Karpas-422 (cell line): ENCODE data around the gene PRSS38. TPM values are rescaled to one million over a fixed set of nuclear protein-coding genes. Genes with fewer than 3 reads are reported as not detected.

Source experiments
- DNase-seq: peaks from one replicate; pipeline ENCODE4 v3.0.0-alpha.2; 2015
- H2AFZ ChIP-seq: fragments of 200-600 bp; sonication (generic); 2 replicates; pipeline ENCODE4 v1.6.1; 2014; ENCODE audit warnings: antibody characterized with exemption, low read length, mixed read lengths
- H3K27ac ChIP-seq: fragments of 200-600 bp; sonication (generic); 2 replicates; pipeline ENCODE4 v1.5.1; 2014; ENCODE audit warnings: mild to moderate bottlenecking, low read length, moderate library complexity
- H3K27me3 ChIP-seq: fragments of 200-600 bp; sonication (generic); 2 replicates; pipeline ENCODE4 v1.6.1; 2014; ENCODE audit warnings: low read length, mixed read lengths
- H3K36me3 ChIP-seq: fragments of 200-600 bp; sonication (generic); 2 replicates; pipeline ENCODE4 v1.6.1; 2014; ENCODE audit warnings: low read length, mixed read lengths; ENCODE audit not compliant: insufficient read depth
- H3K4me1 ChIP-seq: fragments of 200-600 bp; sonication (generic); 2 replicates; pipeline ENCODE4 v1.6.1; 2014; ENCODE audit warnings: mild to moderate bottlenecking, low read length, mixed read lengths
- H3K4me2 ChIP-seq: fragments of 200-600 bp; sonication (generic); 2 replicates; pipeline ENCODE4 v1.6.1; 2014; ENCODE audit warnings: low read length, low read depth, mild to moderate bottlenecking; ENCODE audit not compliant: poor library complexity, severe bottlenecking
- H3K4me3 ChIP-seq: fragments of 200-600 bp; sonication (generic); 2 replicates; pipeline ENCODE4 v1.5.1; 2014; ENCODE audit warnings: mild to moderate bottlenecking, antibody characterized with exemption, low read length, mixed read lengths
- H3K79me2 ChIP-seq: fragments of 200-600 bp; sonication (generic); 2 replicates; pipeline ENCODE4 v1.6.1; 2014; ENCODE audit warnings: mild to moderate bottlenecking, low read length, mixed read lengths
- H3K9ac ChIP-seq: fragments of 200-600 bp; sonication (generic); 2 replicates; pipeline ENCODE4 v1.6.0; 2014; ENCODE audit warnings: low read length
- H3K9me2 ChIP-seq: fragments of 200-600 bp; sonication (generic), shearing (Covaris generic); replicated peaks from 2 replicates; pipeline ENCODE4 v1.6.0; 2014; ENCODE audit warnings: mild to moderate bottlenecking, low read length, moderate library complexity; ENCODE audit not compliant: insufficient read depth
- H3K9me3 ChIP-seq: fragments of 300-700, 200-600 bp; sonication (generic); 2 replicates; pipeline ENCODE4 v1.6.1; 2014; ENCODE audit warnings: low read length, mixed read lengths
- H4K20me1 ChIP-seq: fragments of 200-600 bp; sonication (generic); 2 replicates; pipeline ENCODE4 v1.6.1; 2014; ENCODE audit warnings: mild to moderate bottlenecking, antibody characterized with exemption, low read length, low read depth; ENCODE audit not compliant: insufficient read depth
- total RNA-seq: library from RNA; depleted of rRNA; stranded (reverse); fragments of >200 nt; shearing (Covaris generic); gene quantifications from 2 replicates; pipeline ENCODE4 v1.2.3, GENCODE V29; 2014; ENCODE audit warnings: low replicate concordance

PRSS38 gene
- total RNA-seq, 1 experiment from 2014 or later: not detected

DNA sequence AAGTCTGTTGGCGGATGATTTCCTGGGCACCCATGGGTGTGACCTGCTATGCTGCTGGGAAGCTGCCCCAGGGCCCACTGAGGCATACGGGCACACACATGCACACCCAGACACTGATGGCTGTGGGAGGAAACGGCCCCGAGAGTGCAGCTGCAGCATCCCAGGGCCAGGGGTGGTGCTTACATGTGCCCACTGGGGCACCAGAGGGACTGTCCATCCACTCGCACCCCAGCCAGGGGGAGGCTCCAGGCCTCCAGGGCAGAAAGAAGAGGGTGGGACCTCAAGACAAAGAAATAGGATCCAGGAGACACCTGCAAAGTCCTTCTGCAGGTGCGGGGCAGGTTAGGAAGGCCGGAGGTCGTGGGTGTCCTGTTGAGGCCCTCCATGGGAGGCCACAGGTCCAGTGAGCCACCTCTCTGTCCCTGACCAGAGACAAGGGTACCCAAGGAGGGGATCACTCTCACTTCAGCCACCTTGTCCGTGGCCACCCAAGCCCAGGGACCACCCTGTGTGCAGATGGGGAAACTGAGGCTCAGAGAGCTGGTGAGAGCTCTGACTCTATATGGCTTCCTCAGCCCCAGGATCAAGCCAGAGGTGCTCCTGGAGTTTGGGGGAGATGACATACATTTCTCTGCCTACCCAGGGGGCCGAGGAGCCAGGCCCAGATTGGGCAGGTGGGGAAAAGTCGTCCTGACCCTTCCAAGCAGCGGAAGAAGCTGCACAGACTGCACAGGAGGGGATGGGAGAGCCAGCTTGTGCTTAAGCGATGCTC lies 75.2 kb downstream of the PRSS38 start:
- Histone ChIP-seq H3K4me3 (no peak overlapping the region), H3K4me1 (no peaks in the 10 kb centered on the region)
- DNase-seq: no peak

GRCh38 chr1:227891223-227891954 lies 75.9 kb downstream of the PRSS38 start:
- Histone ChIP-seq H3K36me3 (no peaks in the 10 kb centered on the region), H3K9me2 (no peaks in the 10 kb centered on the region), H3K27me3 (no peaks in the 10 kb centered on the region), H3K27ac (no peak overlapping the region), H4K20me1 (no peaks in the 10 kb centered on the region), H3K4me1 (no peaks in the 10 kb centered on the region), H3K9ac (no peak overlapping the region), H3K9me3 (no peaks in the 10 kb centered on the region), H3K4me2 (no peak overlapping the region), H2AFZ (no peak overlapping the region), H3K79me2 (no peaks in the 10 kb centered on the region), H3K4me3 (no peak overlapping the region)
- DNase-seq: no peak

More for the DNA sequence above, 75.2 kb downstream of the PRSS38 start:
- Histone ChIP-seq H3K9me3 (no peaks in the 10 kb centered on the region), H3K9ac (no peak overlapping the region), H3K36me3 (no peaks in the 10 kb centered on the region), H3K4me2 (no peak overlapping the region), H3K9me2 (no peaks in the 10 kb centered on the region), H3K27ac (no peak overlapping the region), H3K27me3 (no peaks in the 10 kb centered on the region), H4K20me1 (no peaks in the 10 kb centered on the region), H2AFZ (no peak overlapping the region), H3K79me2 (no peaks in the 10 kb centered on the region)

DNA sequence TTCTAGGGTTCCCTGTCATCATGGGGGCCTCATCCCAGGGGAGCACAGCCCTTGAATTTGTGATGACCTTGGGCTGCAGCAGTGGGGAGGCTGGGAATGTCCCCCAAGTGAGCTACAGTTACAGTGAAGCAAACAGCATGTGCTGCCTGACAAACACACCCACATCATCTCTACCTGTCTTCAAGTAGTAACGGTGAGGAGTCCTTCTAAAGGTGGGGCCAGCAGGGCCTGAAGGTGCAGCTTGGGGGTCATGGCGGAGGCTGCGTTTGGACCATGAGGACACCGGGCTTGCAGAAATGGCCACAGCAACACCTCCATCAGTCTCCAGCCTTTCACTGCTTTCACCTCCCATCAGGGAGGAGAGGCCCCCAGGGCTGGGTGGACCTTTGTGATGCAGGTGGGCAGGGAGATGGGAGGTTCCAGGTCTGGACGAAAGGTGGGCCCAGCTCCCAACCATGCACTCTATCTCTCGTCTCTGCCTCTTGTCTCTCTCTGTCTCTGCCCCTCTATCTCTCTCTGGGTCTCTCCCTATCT lies 76.5 kb downstream of the PRSS38 start:
- no peak overlapping the region for H3K4me3 ChIP-seq
- H3K79me2 ChIP-seq: no peaks in the 10 kb centered on the region
- H3K27ac ChIP-seq: no peak overlapping the region
- no peaks in the 10 kb centered on the region for H3K9me2 ChIP-seq
- H3K4me2 ChIP-seq: no peak overlapping the region
- no peak overlapping the region for H3K9ac ChIP-seq
- H4K20me1 ChIP-seq: no peaks in the 10 kb centered on the region
- no peaks in the 10 kb centered on the region for H3K36me3 ChIP-seq
- H3K27me3 ChIP-seq: no peaks in the 10 kb centered on the region
- H3K4me1 ChIP-seq: no peaks in the 10 kb centered on the region
- H3K9me3 ChIP-seq: no peaks in the 10 kb centered on the region
- H2AFZ ChIP-seq: no peak overlapping the region
- DNase-seq: no peak

DNA sequence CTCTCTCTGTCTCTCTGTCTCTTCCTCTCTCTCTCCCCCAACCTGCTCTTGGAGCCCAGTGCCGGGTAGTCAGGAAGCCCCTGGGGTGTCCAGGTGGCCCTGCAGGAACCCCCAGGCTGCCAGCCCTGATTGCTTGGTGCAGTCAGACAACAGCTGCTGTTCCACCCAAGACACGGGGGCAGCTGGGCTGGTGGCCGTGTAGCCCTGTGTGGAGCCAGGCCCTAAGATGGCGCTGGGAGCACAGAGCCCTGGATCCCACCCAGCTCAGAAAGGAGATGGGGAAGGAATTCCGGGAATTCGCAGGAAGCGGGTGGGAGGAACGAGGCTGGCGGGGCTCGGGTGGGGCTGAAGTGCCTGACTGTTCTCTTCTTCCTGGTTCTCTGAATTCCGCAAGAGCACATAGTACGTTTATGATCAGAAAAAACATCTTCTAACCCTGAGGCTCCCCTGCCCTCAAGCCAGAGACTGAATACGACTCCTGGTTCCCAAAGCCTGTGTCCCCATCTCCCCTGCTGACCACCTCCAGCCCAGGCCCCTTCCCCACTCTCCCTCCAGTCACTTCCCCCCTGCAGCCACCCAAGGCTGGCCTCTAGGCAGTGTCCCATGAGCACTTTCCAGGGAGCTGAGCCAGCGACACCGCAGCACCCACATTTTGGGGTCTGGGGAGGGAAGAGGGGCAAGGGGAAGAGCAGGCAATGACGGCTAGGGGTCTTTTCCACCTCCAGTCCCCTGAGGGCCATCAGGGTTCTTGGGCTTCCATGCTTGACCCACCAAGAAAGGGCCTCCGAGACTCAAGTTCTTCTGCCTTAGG lies 77.2 kb downstream of the PRSS38 start:
- no peak overlapping the region for H3K9ac ChIP-seq
- no peaks in the 10 kb centered on the region for H3K27me3 ChIP-seq
- no peaks in the 10 kb centered on the region for H4K20me1 ChIP-seq
- no peak overlapping the region for H3K4me3 ChIP-seq
- H3K79me2 ChIP-seq: no peaks in the 10 kb centered on the region
- H3K4me2 ChIP-seq: no peak overlapping the region
- no peaks in the 10 kb centered on the region for H3K4me1 ChIP-seq
- H3K9me3 ChIP-seq: no peaks in the 10 kb centered on the region
- H2AFZ ChIP-seq: no peak overlapping the region
- DNase-seq: no peak
- H3K36me3 ChIP-seq: no peaks in the 10 kb centered on the region
- no peak overlapping the region for H3K27ac ChIP-seq
- no peaks in the 10 kb centered on the region for H3K9me2 ChIP-seq

GRCh38 chr1:227893300-227893948 lies 77.9 kb downstream of the PRSS38 start:
- H3K9me3 ChIP-seq: no peaks in the 10 kb centered on the region
- H3K9me2 ChIP-seq: no peaks in the 10 kb centered on the region
- no peak overlapping the region for H3K27ac ChIP-seq
- H3K9ac ChIP-seq: no peak overlapping the region
- H3K4me2 ChIP-seq: no peak overlapping the region
- H3K36me3 ChIP-seq: no peaks in the 10 kb centered on the region
- H3K4me1 ChIP-seq: no peaks in the 10 kb centered on the region
- no peak overlapping the region for H2AFZ ChIP-seq
- no peaks in the 10 kb centered on the region for H3K27me3 ChIP-seq
- no peaks in the 10 kb centered on the region for H4K20me1 ChIP-seq
- H3K79me2 ChIP-seq: no peaks in the 10 kb centered on the region
- no peak overlapping the region for H3K4me3 ChIP-seq
- DNase-seq: no peak

GRCh38 chr1:227893949-227894721 lies 78.7 kb downstream of the PRSS38 start:
- H2AFZ ChIP-seq: no peak overlapping the region
- H3K9me2 ChIP-seq: no peaks in the 10 kb centered on the region
- no peak overlapping the region for H3K9ac ChIP-seq
- no peaks in the 10 kb centered on the region for H3K9me3 ChIP-seq
- H3K36me3 ChIP-seq: no peaks in the 10 kb centered on the region
- H3K27ac ChIP-seq: no peak overlapping the region
- no peaks in the 10 kb centered on the region for H4K20me1 ChIP-seq
- no peaks in the 10 kb centered on the region for H3K79me2 ChIP-seq
- no peak overlapping the region for H3K4me2 ChIP-seq
- no peaks in the 10 kb centered on the region for H3K27me3 ChIP-seq
- DNase-seq: no peak
- no peaks in the 10 kb centered on the region for H3K4me1 ChIP-seq
- no peak overlapping the region for H3K4me3 ChIP-seq

DNA sequence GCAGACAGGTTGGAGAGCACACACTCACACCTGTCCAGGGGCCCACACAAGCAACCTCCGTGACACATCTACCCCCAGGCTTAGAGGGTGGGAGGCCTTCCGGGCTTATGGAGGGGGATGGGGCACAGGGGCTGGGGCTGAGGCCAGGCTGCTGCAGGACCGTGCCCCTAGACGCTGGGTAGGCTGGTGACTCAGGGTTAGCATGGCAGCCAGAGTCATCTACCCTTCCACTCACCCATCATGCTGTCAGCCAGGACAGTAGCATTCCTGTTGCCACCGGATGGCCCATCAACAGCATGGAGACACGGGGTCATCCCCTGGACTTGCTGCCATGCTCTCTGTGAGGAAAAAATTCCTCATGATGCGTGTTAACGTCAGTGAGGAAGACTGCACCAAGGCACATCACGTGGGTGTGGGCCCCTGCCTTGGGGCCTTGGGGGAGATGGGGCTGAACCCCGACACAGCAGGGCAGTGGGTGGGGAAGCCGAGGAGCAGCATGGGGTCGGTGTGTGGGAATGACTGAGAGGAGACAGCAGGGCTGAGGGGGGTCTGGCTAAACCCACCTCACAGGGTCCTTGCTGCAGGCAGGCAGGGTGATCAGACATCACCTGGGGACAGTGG lies 79.5 kb downstream of the PRSS38 start:
- no peak overlapping the region for H3K27ac ChIP-seq
- H3K4me2 ChIP-seq: no peak overlapping the region
- no peak for DNase-seq
- H3K27me3 ChIP-seq: no peaks in the 10 kb centered on the region
- H3K79me2 ChIP-seq: no peaks in the 10 kb centered on the region
- H2AFZ ChIP-seq: no peak overlapping the region
- no peak overlapping the region for H3K9ac ChIP-seq
- no peaks in the 10 kb centered on the region for H4K20me1 ChIP-seq
- no peaks in the 10 kb centered on the region for H3K9me3 ChIP-seq
- H3K4me3 ChIP-seq: no peak overlapping the region
- H3K9me2 ChIP-seq: no peaks in the 10 kb centered on the region
- H3K4me1 ChIP-seq: no peaks in the 10 kb centered on the region
- no peaks in the 10 kb centered on the region for H3K36me3 ChIP-seq
